ENCODE measurements around the gene AOAH.

AOAH gene

DNA sequence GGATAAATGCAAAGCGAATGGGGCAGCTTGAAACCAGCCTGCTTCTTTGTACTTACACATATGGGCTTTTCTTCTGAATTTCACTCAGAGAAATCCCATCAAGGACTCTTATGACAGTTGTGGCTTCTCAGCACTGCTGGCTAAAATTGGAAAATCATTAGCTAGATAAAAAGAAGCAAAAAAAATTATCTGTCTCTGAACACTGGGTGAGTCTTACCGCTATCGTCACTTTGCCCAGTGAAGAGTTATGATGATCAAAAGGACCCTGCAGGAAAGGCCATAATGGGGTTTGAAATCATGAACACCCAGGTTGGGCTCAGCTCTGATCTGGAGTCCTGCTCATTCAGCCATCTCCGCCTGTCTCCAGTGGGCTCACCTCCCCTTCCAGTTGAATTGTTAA lies 34.3 kb downstream of the AOAH start:
- no peak for DNase-seq

DNA sequence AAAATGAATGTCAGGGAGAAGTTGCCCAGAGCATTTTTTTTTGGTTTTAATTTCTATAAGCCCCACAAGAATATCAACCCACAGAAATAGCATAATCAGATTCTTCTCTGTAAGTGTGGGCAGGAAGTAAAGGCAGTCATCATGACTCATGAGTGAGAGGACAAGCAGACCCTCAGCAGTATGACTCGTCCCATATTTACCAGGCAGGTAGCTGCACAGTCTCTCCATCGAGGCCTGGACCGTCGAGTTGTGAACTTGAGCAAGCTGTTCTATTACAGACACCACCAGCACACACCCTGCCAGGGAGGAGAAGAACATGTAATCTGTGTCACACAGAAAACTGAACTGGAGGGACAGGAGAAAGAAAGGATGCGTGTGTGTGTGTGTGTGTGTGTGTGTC lies 37.8 kb downstream of the AOAH start:
- DNase-seq = peak in 1 of 2 donors; percentile 33

DNA sequence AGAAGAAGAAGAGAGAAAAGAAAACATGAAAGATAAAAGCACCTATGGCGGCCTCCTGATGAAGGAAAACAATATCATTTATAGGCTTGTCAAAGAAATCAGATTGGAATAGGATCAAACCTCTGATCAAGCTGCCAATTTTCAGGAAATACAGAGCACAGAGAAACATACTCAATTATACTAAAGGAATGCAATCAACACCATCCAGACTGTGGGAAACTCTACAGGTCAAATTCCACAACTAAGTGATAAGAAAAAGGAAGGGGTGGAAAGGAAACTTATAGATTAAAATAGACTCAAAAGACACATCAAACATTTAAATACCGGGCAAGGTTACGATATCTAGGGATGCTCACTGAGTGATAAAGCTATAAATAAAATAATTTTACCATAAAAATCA lies 39.3 kb downstream of the AOAH start:
- no peak for DNase-seq

DNA sequence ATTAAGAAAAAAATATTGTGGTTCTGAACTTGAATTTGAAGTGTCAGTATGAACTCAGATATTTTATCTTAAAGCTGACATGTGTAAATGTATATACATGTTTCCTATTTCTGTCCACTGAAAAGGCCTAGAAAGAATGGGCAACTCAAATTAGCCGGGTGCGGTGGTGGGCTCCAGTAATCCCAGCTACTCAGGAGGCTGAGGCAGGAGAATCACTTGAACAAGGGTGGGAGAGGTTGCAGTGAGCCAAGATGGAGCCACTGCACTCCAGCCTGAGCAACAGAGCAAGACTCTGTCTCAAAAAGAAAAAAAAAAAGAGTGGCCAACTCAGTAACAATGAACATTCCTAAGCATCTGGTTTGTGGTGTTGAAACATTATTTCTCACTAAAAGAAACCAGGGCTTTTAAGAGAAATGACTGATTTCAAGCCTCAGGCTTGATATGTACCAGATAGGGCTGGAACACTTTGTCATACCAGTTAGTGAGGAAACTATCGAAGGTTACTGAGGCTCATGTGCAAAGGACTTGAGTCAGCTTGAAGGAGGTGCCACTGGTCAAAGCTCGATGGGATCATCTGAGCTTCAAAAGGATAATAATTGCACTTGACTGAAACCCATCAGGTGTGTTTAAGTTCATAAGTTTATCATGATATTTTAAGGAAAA lies 40.5 kb downstream of the AOAH start:
- no peak for DNase-seq

DNA sequence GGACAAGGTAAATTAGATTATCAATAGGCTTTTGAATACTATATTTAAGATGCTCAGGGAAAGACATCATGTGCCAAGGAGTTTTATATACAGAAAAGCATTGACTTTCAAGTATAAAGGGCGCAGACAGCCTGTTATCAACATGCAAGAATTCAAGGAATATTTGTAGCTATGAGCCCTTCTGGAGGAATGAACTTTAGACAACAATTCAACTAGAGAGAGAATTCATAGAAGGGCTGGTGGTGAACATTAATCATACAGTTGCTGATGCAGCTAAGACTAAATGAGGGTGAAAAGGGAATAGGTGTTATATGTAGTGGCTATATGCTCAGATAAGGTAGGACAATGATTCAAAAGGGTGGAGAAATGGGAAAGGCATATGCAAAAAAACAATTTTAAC lies 41.2 kb downstream of the AOAH start:
- DNase-seq = no peak

DNA sequence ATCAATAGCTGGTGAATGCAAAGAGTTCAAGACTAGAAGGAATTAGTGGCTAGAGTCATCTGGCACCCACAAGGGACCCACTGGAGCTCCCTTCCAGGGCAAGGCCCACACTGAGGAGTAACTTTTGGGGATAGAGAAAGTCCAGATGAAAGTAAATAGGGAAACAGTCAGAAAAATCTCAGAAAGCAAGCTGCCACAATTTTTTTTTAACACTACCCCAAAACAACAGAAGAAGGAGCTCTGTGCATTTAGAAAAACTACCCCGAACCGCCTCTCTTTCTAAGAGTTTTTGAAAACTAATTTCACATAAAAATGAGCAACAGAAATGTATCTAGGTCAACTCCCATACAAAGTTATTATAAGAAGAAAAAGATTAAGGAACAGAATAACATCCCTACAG lies 42.2 kb downstream of the AOAH start:
- DNase-seq = no peak

DNA sequence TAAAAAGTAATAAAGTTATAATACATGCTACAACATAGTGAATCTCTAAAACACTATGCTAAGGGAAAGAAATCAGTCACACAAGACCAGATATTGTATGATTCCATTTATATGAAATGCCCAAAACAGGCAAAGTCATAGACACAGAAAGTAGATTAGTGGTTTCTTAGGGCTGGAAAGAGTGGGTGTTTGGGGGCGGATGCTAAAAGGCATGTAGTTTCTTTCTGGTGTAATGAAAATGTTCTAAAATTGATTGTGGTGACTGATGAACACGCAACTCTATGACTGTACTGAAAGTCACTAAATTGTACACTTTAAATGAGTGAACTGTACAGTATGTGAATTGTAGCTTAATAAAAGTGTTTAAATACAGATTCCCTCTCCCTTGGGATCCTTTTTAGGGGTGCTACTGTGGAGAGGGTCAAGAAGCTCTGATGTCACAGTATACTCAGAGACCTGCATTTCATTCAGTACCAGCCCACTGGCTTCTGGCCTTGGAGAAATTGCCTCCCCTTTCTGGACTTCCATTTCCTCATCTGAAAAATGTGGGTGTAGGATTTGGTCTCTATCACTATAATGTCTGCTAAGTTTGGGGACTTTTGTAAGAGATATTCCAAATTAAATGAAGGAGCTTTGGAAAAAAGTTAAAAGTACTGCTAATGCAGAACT lies 46.4 kb downstream of the AOAH start:
- peak; percentile 52 to 63 for DNase-seq

DNA sequence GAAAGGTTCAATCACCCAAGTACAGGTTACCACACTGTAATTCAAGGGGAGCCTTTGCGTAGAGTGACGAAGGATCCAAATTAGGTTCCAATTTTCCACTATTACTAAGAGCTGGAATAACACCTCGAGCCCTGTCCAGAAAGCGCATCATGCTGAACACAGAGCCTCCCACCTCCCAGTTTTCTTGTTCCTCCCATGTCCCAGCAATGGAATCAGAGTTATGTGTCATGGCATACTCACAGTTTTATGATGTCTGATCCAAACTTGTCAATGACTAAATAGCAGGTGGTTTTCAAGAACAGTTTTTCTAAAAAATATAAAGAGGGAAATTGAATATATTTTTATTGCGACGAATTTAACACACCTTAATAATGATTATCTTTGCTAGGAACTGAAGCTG lies 50.6 kb downstream of the AOAH start:
- no peak for DNase-seq

DNA sequence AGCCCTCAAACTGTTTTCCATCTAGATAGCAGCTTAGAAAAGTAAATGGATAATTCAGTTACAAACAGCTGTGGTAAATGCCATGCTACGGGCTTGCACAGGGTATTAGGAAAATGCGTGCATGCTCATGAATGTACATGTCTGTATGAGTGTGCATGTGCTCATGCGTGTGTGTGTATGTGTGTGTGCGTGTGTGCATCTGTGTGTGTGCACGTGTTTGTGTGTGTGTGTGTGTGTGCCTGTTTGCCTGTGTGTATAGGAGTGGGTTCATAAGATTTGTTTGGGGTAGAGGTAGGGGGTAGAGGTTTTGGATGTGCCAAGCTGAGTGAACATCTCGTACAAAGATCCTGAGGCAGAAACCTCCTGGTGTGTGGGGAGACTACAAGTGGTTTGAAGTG lies 52.9 kb downstream of the AOAH start:
- DNase-seq = no peak

DNA sequence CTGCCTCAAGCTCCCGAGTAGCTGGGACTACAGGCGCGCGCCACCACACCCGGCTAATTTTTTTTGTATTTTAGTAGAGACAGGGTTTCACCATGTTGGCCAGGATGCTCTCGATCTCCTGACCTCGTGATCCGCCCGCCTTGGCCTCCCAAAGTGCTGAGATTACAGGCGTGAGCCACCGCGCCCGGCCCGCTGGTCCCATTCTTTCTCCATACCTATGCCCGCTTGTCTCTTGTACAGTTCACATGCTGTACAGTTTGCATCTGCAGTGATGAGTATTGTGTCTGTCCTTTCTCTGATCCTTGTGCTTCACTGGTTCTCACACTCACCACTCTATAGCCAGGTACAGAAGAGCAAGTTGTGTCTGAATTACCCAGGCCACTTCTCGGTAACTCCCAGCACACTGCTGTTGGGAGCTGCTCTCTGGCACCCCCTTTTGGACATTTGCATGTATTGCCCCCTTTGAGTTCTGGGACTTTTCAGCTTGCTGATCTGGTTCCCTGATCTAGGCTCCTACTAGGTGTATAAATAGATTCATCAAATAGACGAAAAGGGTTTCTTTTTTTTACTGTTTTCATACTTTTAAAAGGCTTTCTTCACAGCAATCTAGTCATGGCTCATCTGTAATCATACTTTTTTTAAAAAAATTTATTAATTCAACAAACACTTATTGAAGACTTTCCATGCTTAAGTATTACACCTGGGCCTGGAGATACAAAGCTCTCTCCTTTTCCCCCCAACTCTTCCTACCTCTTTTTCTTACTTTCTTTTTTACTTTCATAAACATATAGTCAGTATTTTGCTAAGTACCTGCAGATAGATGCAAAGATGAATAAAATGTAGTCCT lies 53.5 kb downstream of the AOAH start:
- peak; percentile 64 to 69 for DNase-seq

DNA sequence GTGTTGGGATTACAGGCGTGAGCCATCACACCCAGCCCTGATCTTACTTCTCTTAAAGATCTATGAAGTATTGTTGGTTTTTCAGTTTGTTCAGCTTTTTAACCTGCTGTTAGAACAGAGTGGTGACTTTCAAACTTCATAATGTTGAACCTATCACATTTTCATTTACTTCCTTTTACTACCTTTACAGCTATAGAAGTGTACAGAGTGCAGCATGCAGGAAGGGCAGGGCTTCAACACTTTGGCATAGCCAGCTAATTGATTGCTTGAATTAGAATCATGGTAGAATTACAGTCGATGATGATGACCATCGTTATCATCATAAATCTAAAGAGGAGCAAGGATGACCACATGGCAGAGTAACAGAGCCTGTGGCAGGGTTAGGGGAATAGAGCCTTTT lies 55.5 kb downstream of the AOAH start:
- DNase-seq = no peak

DNA sequence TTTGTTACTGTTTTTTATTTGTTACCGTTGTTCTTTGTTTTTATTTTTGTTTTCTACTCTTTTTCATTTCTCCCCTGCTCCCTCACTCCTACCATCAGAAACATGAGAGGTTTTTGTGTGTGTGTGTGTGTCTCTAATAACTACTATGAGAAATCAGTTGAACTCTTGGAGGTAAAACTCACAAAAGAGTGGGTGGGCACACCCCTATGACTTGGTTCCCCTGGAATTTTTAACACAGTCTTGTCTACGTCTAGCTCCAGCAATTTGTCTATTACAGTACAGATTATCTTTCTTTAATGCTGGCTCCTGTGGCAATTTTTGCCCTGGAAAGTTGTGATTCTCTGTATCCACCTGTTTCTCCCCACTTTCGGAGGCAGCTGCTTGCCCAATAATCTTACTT lies 56.2 kb downstream of the AOAH start:
- DNase-seq = no peak

DNA sequence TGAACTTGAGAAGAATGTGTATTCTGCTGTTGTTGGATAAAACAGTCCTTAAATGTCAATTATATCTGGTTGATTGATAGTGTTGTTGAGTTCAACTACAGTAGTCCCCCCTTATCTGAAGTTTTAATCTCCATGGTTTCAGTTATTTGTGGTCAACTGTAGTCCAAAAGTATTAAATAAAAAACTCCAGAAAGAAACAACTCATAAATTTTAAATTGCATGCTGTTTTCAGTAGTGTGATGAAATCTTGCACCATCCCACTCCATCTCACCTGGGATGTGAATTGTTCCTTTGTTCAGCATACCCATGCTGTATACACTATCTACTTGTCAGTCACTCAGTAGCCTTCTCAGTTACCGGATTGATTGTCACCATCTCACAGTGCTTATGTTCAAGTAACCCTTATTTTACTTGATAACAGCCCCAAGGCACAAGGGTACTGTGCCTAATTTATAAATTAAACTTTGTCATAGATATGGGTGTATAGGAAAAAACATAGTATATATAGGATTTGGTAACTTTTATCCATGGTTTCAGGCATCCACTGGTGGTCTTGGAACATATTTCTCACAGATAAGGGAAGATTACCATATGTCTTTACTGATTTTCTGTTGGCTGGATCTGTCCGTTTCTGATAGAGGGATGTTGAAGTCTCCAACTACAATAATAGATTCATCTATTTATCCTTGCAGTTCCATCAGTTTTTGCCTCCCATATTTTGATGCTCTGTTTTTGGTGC lies 57.1 kb downstream of the AOAH start:
- DNase-seq = no peak

DNA sequence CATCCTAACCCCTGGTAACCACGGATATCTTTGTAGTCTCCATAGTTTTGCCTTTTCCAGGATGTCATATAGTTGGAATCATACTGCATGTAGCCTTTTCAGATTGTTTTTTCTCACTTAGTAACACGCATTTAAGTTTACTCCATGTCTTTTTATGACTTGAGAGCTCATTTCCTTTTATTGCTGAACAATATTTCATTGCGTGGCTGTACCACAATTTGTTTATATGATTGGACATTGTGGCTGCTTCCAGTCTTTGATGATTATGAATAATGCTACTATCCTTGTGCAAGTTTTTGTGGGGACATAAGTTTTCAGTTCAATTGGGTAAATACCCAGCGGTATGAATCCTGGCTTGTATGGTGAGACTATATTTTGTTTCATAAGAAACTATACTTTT lies 60.8 kb downstream of the AOAH start:
- no peak for DNase-seq

DNA sequence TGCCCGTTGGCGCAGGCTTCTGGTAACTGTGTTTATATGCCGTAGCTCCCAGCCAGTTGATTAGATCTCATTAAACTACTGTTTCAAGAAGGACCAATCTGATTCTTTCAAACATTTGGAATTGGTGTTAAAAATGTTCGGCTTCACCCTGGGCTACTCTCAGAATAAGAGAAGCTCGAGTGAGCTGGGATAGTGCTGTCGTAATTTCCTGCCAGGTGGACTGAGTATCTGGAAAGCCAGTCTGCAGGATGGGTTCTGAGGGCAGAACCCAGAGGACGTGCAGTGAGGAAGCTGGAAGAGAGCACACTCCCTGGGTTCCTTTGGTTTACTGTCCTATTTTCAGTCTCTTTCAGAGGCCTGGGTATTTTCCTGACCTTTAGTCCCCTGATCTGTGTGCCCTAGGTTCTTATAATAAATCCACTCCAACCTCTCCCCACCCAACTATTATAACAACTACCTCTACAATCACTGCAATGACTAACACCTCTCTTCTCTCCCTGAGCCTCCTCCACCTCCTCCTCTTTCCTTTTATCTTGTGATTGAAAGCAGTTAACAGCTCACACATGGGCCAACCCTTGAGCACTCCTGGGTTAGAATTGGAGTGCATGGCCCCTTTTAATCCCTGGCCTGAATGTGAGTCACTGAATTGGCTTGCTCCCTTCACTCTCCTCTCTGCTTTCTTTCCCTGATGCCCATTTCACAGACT lies 63.0 kb downstream of the AOAH start:
- DNase-seq = no peak

DNA sequence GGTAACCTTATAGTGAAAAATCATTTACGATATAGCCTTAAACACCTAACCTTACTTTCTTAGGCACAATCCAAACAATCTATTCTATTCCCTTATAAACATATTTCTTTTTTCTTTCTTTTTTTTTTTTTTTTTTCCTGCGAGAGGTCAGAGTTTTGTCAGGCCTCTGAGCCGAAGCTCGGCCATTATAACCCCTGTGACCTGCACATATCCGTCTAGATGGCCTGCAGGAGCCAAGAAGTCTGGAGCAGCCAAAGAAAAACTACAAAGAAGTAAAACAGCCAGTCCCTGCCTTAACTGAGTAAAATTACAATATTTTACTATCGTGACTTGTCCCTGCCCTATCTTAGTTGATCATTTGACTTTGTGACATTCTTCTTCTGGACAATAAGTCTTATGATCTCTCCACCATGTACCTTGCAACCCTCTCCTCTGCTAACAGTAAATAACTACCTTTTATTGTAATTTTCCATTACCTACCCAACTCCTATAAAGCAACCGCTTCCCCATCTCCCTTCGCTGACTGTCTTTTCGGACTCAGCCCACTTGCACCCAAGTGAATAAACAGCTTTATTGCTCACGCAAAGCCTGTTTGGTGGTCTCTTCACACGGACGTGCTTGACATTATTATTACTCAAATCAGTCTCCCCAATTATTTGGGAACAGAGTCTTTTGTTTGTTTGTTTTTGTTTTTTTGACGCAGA lies 64.5 kb downstream of the AOAH start:
- DNase-seq = no peak

DNA sequence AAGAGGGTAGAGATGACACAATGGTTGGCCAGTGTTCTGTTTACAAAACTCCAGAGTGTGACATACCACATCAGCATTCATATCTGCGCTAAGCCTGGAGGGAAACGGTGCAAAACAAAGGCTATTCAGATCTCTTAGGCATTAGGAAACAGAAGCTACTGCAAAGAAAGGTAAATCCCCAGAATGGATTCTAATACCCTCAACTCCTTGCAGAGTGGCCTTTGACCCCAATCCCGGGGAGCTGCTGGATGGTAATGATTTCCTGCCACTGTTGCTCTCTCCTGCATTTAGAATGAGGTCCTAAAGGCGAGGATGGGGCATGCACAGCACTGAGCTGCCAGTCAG lies 65.2 kb downstream of the AOAH start:
- DNase-seq = no peak

DNA sequence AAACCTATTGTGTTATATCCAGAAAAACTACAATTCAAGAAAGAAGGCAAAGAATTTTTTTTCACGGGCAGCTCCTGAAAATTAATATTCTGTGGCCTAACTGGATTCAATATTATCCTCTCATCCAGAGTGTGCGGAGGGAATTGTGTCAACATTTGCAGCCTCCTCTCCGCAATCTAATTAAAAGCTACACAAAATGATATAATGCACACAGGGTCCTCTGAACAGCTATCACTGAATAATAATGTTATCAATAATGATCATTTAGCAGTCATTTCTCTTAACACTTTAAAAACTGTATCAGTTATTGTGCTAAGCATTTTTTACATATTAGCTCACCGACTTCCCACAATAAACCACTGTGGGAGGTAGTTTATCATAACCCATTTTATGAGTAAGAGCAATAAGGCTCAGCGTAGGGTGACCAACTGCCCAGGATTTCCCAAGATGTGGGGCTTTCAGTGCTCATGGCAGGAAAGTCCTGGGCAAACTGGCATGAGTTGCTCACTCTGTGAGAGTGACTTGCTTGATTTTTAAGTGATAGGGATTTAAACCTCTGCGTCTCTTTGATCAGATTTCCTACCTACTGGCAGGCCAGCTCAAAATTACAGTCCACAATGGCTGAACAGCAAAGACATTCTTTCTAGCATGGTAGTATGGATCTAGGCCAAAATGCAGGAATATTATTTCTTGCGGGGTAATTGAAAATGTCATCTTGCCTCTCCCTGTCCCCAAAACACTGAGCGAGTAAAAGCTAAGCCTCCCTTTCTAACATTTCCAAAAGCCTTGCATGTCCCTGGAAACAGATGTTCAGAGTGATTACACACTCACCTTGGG lies 65.7 kb downstream of the AOAH start:
- DNase-seq = no peak

DNA sequence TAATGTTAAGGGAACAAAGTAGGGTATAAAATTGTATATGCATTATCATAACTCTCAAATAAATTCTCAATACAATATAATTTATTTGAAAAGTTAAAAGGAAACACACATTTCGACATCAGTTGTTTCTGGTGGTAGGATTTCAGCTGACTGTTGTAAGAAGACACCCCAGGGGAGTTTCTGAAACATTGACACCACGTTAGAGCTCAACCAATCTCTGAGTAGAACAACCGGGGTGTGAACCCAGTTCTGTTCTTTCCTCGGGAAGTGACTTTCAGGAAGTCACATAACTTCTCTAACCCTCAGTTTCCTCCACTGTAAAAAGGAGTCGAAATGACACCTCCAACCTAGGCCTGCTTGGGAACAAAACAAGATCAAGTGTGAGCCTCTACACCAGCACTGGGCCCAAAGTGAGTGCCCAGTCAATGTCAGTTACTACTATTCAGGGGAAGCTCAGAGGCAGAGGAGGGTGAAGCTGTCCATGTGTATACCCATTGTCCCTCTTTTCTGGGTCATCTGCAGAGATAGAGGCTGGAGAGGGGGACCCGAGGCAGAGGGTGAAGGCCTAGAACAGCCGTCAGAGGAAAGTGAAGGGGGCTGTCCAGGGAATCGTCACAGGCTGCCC lies 67.1 kb downstream of the AOAH start:
- DNase-seq = no peak

DNA sequence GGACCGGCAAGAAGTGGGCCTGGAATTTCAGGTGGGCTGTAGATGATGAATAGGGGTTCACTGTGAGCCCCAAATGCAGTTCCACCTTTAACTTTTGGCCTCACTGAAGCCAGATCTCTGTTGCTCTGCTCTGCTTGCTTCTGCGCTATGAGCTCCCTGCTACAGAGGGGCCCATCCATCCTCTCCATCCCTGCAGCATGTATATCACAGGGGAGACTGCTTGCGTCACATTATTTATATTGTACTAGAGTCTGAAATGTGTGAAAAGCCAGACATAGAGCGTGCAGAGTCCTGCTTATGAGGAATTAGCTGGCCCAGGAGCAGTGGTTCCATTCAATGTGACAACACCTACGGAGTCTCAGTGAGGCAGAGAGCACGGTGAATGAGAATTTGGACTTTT lies 69.9 kb downstream of the AOAH start:
- DNase-seq = no peak
